Mesenchymal stem cell (in vitro differentiated cells and primary cell): Measurements from ENCODE around the gene FRMD4A.

Experiments
- DNase-seq: peaks from one replicate; pipeline ENCODE4 v3.0.0-alpha.2; 2013
- H2AFZ ChIP-seq: one replicate; pipeline ENCODE4 v1.6.1; 2013; ENCODE audit warnings: low read depth, mild to moderate bottlenecking, control low read depth, inconsistent platforms, low read length, moderate library complexity
- H2AK5ac ChIP-seq: 2 replicates; pipeline ENCODE4 v1.6.1; 2013; ENCODE audit warnings: low read length, moderate library complexity, mild to moderate bottlenecking, inconsistent platforms; ENCODE audit not compliant: severe bottlenecking
- H2BK120ac ChIP-seq: one replicate; pipeline ENCODE4 v1.6.1; 2013; ENCODE audit warnings: low read depth, mild to moderate bottlenecking, inconsistent platforms, low read length, moderate library complexity
- H2BK12ac ChIP-seq, 2 experiments: one replicate each; pipeline ENCODE4 v1.6.1; 2013; ENCODE audit warnings: inconsistent platforms in 2 of 2, low read length in 2 of 2, mild to moderate bottlenecking in 2 of 2, moderate library complexity in 2 of 2, control low read depth in 1 of 2
- H2BK15ac ChIP-seq: one replicate; pipeline ENCODE4 v1.6.1; 2013; ENCODE audit warnings: mild to moderate bottlenecking, low read depth, inconsistent platforms; ENCODE audit not compliant: poor library complexity, severe bottlenecking
- H2BK5ac ChIP-seq: 2 replicates; pipeline ENCODE4 v1.6.1; 2013; ENCODE audit warnings: low read depth, mild to moderate bottlenecking, low read length, control low read depth, inconsistent platforms; ENCODE audit not compliant: poor library complexity, severe bottlenecking
- H3K14ac ChIP-seq, 2 experiments: one replicate each; pipeline ENCODE4 v1.6.1; 2013; ENCODE audit warnings: inconsistent platforms in 2 of 2, low read length in 2 of 2, control low read depth in 1 of 2, mild to moderate bottlenecking in 1 of 2, moderate library complexity in 1 of 2
- H3K18ac ChIP-seq, 2 experiments: one replicate each; pipeline ENCODE4 v1.6.1; 2013; ENCODE audit warnings: inconsistent platforms in 2 of 2, low read length in 2 of 2, control low read depth in 1 of 2, low read depth in 1 of 2, mild to moderate bottlenecking in 1 of 2
- H3K23ac ChIP-seq, 2 experiments: one replicate each; pipeline ENCODE4 v1.6.1; 2013; ENCODE audit warnings: inconsistent platforms in 2 of 2, low read length in 2 of 2, mild to moderate bottlenecking in 2 of 2, moderate library complexity in 2 of 2, control low read depth in 1 of 2
- H3K27ac ChIP-seq: 2 replicates; pipeline ENCODE4 v1.5.1; 2013; ENCODE audit warnings: mild to moderate bottlenecking, moderate library complexity, low read length, control low read depth, inconsistent platforms; ENCODE audit not compliant: poor library complexity, severe bottlenecking
- H3K27me3 ChIP-seq, 2 experiments: 2 replicates each; pipeline versions ENCODE4 v1.6.1 to v1.7.0; 2013; ENCODE audit warnings: low read length in 2 of 2, mild to moderate bottlenecking in 2 of 2, moderate library complexity in 2 of 2, control low read depth in 1 of 2, inconsistent platforms in 1 of 2; ENCODE audit not compliant: control insufficient read depth in 1 of 2, insufficient read depth in 1 of 2
- H3K36me3 ChIP-seq, 2 experiments: 2 replicates each; pipeline versions ENCODE4 v1.6.1 to v1.7.0; 2013; ENCODE audit warnings: low read length in 2 of 2, control low read depth in 1 of 2, inconsistent platforms in 1 of 2, low read depth in 1 of 2, mild to moderate bottlenecking in 1 of 2; ENCODE audit not compliant: insufficient read depth in 2 of 2, control insufficient read depth in 1 of 2
- H3K4ac ChIP-seq, 2 experiments: one replicate each; pipeline ENCODE4 v1.6.1; 2013; ENCODE audit warnings: inconsistent platforms in 2 of 2, low read length in 2 of 2, mild to moderate bottlenecking in 2 of 2, moderate library complexity in 2 of 2, control low read depth in 1 of 2, low read depth in 1 of 2
- H3K4me1 ChIP-seq: 2 replicates; pipeline ENCODE4 v1.6.1; 2013; ENCODE audit warnings: low read depth, low read length, control low read depth; ENCODE audit not compliant: control insufficient read depth, insufficient read depth
- H3K4me2 ChIP-seq: 2 replicates; pipeline ENCODE4 v1.6.1; 2013; ENCODE audit warnings: low read length, mild to moderate bottlenecking, inconsistent platforms; ENCODE audit not compliant: poor library complexity, severe bottlenecking
- H3K4me3 ChIP-seq, 2 experiments: 2 replicates each; pipeline versions ENCODE4 v1.5.1 to v1.7.0; 2013; ENCODE audit warnings: low read length in 2 of 2, mild to moderate bottlenecking in 2 of 2, control low read depth in 1 of 2, low read depth in 1 of 2; ENCODE audit not compliant: insufficient read depth in 1 of 2
- H3K79me1 ChIP-seq: replicated peaks from 2 replicates; pipeline ENCODE4 v1.6.1; 2013; ENCODE audit warnings: mild to moderate bottlenecking, control low read depth, low read length, inconsistent platforms; ENCODE audit not compliant: poor library complexity, severe bottlenecking
- H3K9ac ChIP-seq: 2 replicates; pipeline ENCODE4 v1.7.0; 2013; ENCODE audit warnings: mild to moderate bottlenecking, low read length, moderate library complexity
- H3K9me3 ChIP-seq: 2 replicates; pipeline ENCODE4 v1.7.0; 2013; ENCODE audit warnings: mild to moderate bottlenecking, low read length; ENCODE audit not compliant: control insufficient read depth
- H4K8ac ChIP-seq: one replicate; pipeline ENCODE4 v1.6.1; 2013; ENCODE audit warnings: inconsistent platforms, mild to moderate bottlenecking, low read length, moderate library complexity
- H4K91ac ChIP-seq: one replicate; pipeline ENCODE4 v1.6.1; 2013; ENCODE audit warnings: mild to moderate bottlenecking, low read length, inconsistent platforms
- WGBS: methylation state at CpG from one replicate; pipeline ENCODE4 v1.1.7; 2013; ENCODE audit warnings: mixed read lengths; 5-methylcytosine and 5-hydroxymethylcytosine counted together

The FRMD4A gene

DNA sequence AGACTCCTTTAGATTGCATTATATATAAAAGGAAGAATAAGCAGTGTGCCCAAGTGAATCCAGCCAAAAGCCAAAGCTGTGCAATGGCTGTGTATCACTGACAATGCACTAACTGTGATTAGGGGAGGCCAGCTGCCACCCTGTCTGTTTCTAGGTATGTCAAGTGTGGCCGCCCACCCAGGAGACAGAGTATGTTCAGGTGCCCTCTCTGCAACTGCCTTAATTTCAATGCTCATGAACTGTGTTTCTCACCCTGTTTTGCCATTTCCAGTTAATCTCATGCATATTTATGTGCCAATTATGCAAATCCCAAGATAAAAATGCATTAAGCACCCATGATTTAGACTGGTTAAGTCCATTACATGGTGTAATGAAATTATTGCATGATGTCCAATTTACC, 159.4 kb downstream of the FRMD4A start:
- no peak overlapping the region for H3K14ac ChIP-seq
- no peak overlapping the region for H2AFZ ChIP-seq
- H2BK120ac ChIP-seq = no peak overlapping the region
- H3K4ac ChIP-seq = no peak overlapping the region
- H2AK5ac ChIP-seq = no peak overlapping the region
- H3K4me3 ChIP-seq = no peak overlapping the region
- no peak overlapping the region for H3K27ac ChIP-seq
- DNase-seq = no peak
- WGBS = 92% methylated on average over 1 of the region's 1 CpG
- H2BK5ac ChIP-seq = no peak overlapping the region
- H4K8ac ChIP-seq = no peak overlapping the region
- no peak overlapping the region for H3K18ac ChIP-seq
- H3K79me1 ChIP-seq = peaks cover 2% of the 10 kb centered on the region
- H2BK12ac ChIP-seq = no peak overlapping the region
- H3K4me1 ChIP-seq = peaks cover 4% of the 10 kb centered on the region
- no peak overlapping the region for H3K9ac ChIP-seq
- no peak overlapping the region for H3K23ac ChIP-seq
- no peak overlapping the region for H2BK15ac ChIP-seq
- H4K91ac ChIP-seq = no peak overlapping the region
- no peaks in the 10 kb centered on the region for H3K36me3 ChIP-seq
- no peaks in the 10 kb centered on the region for H3K9me3 ChIP-seq
- peaks cover 16 to 95% of the 10 kb centered on the region in 2 experiments for H3K27me3 ChIP-seq
- no peak overlapping the region for H3K4me2 ChIP-seq

DNA sequence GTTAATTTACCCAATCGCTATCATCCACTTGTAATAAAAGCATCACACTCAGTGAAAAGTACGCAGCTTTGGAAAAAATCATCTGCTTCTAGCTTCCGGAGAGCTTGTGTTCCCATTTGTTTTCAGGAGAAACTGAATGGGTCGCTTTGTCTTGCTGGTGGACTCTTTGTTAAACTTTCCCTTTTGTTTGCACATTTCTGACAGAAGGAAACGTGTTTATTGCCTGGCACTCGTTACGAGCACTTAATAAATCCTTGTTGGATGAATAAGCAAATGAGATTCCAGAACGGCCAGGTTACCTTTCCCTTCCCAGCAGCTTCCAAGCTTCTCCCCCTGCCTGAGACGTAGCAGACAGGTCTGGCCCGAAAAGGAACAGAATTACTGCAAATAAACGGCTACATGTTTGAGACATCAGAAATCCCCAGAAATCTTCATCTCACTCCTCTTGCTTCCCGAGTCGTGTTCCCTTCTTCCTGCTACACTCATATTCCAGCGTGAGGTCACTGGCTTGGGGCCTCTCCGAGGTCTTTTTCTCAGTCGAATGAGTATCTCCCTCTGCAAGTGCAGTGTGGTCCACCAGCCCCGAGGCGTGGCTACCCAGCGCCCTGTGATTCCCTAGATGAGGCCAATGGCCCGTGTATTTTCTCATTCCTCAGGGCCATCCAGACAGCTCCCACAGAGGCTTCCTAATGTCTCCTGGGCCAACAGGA, 167.2 kb downstream of the FRMD4A start:
- H3K27ac ChIP-seq = no peak overlapping the region
- 68% methylated on average over 20 of the region's 20 CpGs for WGBS
- H4K8ac ChIP-seq = no peak overlapping the region
- no peaks in the 10 kb centered on the region for H3K9me3 ChIP-seq
- H3K9ac ChIP-seq = no peak overlapping the region
- no peak for DNase-seq
- H2BK5ac ChIP-seq = no peak overlapping the region
- H3K79me1 ChIP-seq = peaks cover 2% of the 10 kb centered on the region
- H3K36me3 ChIP-seq = no peaks in the 10 kb centered on the region
- peaks cover 17 to 81% of the 10 kb centered on the region in 2 experiments for H3K27me3 ChIP-seq
- H3K14ac ChIP-seq = no peak overlapping the region
- H2AFZ ChIP-seq = no peak overlapping the region
- H3K23ac ChIP-seq = no peak overlapping the region
- no peak overlapping the region for H2AK5ac ChIP-seq
- H2BK15ac ChIP-seq = no peak overlapping the region
- no peak overlapping the region for H3K4me2 ChIP-seq
- peaks cover 3% of the 10 kb centered on the region for H3K4me1 ChIP-seq
- no peak overlapping the region for H3K4ac ChIP-seq
- no peak overlapping the region for H3K4me3 ChIP-seq
- H2BK12ac ChIP-seq = no peak overlapping the region
- no peak overlapping the region for H2BK120ac ChIP-seq
- H3K18ac ChIP-seq = no peak overlapping the region
- H4K91ac ChIP-seq = no peak overlapping the region

DNA sequence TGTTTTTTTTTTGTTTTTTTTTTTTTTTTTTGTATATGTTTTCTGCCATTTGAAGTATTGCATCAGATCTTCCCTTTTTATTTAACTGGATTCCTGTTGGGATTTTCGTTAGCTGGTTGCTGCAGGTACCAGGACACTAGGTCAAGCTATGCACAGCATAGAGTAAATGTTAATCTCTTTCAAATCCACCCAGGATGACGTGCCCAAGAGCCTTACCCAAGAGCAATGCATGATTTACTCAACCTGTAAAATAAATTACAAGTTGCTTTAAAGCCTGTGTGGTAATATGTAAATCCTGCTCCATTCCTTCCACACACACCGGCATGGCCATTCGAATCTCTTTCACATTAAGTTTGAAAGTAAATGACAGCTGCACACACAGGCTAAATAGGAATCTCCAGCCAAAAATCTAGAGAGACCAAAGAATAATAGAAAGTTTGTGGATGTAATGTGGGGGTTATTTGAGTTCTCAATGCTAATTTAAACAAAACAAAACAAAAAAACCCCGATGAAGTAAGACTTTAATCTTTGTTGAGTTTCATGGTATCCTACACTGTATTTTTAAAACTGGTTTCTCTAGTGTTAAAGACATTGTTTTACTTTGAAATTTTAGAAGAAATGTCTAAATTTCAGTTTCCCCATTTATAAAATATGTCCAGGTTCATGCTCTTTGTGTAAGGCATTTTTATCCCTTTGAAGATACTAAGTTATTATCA, 167.9 kb downstream of the FRMD4A start:
- no peak overlapping the region for H2AFZ ChIP-seq
- no peak overlapping the region for H3K27ac ChIP-seq
- WGBS = 92% methylated on average over 1 of the region's 5 CpGs

DNA sequence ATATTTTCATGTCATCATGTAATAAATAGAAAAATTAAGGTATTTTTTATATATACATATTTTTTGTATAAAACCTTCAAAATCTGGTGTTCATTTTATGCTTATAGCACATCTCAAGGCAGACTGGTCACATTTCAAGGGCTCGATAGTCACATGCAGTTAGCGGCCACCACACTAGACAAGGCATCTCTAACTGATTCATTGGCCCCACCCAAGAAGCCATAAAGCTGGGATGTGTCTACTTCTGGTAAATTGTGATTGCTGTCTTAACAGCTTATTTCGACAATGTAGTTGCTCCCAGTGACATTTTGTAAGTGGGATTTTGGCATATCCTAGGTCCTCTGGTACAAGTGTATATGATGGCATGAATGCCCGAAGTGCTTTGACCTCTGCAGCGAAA, 168.7 kb downstream of the FRMD4A start:
- H2BK120ac ChIP-seq = no peak overlapping the region
- no peak overlapping the region for H2AFZ ChIP-seq
- H4K91ac ChIP-seq = no peak overlapping the region
- H4K8ac ChIP-seq = no peak overlapping the region
- H3K27ac ChIP-seq = no peak overlapping the region
- H3K4me2 ChIP-seq = no peak overlapping the region
- H2AK5ac ChIP-seq = no peak overlapping the region
- H3K27me3 ChIP-seq = peaks cover 12 to 80% of the 10 kb centered on the region in 2 experiments
- no peaks in the 10 kb centered on the region for H3K9me3 ChIP-seq
- no peak overlapping the region for H3K18ac ChIP-seq
- H2BK12ac ChIP-seq = no peak overlapping the region
- H3K36me3 ChIP-seq = no peaks in the 10 kb centered on the region
- H3K23ac ChIP-seq = no peak overlapping the region
- no peak overlapping the region for H2BK15ac ChIP-seq
- no peak overlapping the region for H3K4ac ChIP-seq
- 94% methylated on average over 5 of the region's 5 CpGs for WGBS
- no peaks in the 10 kb centered on the region for H3K79me1 ChIP-seq
- H2BK5ac ChIP-seq = no peak overlapping the region
- H3K4me1 ChIP-seq = no peaks in the 10 kb centered on the region
- no peak overlapping the region for H3K4me3 ChIP-seq
- DNase-seq = no peak
- no peak overlapping the region for H3K9ac ChIP-seq
- no peak overlapping the region for H3K14ac ChIP-seq

More for the DNA sequence above, 167.9 kb downstream of the FRMD4A start:
- no peak overlapping the region for H3K4ac ChIP-seq
- H3K9me3 ChIP-seq = no peaks in the 10 kb centered on the region
- H3K23ac ChIP-seq = no peak overlapping the region
- no peak overlapping the region for H2BK5ac ChIP-seq
- H3K4me1 ChIP-seq = peaks cover 3% of the 10 kb centered on the region
- no peaks in the 10 kb centered on the region for H3K36me3 ChIP-seq
- no peak overlapping the region for H3K9ac ChIP-seq
- H4K91ac ChIP-seq = no peak overlapping the region
- peaks cover 2% of the 10 kb centered on the region for H3K79me1 ChIP-seq
- no peak overlapping the region for H2AK5ac ChIP-seq
- no peak overlapping the region for H3K4me3 ChIP-seq
- no peak overlapping the region for H3K4me2 ChIP-seq
- no peak overlapping the region for H2BK15ac ChIP-seq
- no peak overlapping the region for H3K18ac ChIP-seq
- no peak overlapping the region for H3K14ac ChIP-seq
- H2BK120ac ChIP-seq = no peak overlapping the region
- no peak overlapping the region for H4K8ac ChIP-seq
- peaks cover 16 to 79% of the 10 kb centered on the region in 2 experiments for H3K27me3 ChIP-seq
- H2BK12ac ChIP-seq = no peak overlapping the region
- DNase-seq = no peak
